SHP77 (cell line): Measurements from ENCODE around the gene CYP2E1.
"Not testable (repeated sequence)": the region's sequence is repeated elsewhere in the genome, so short reads cannot be mapped to it uniquely, and the experiment has no call there.

Source experiments
- DNase-seq, 2 experiments: peaks; one replicate each; lab custom pipeline; 2025; lab: John Stamatoyannopoulos, UW

Gene CYP2E1

GRCh38 chr10:133572055-133572454, 44.9 kb downstream of the CYP2E1 start:
- DNase-seq = not testable (repeated sequence)

- DNase-seq = not testable (repeated sequence)
Observed at GRCh38 chr10:133573460-133573859, 46.3 kb downstream of the CYP2E1 start.

GRCh38 chr10:133577037-133577436, 49.9 kb downstream of the CYP2E1 start:
- not testable (repeated sequence) for DNase-seq
